Hepatic stellate cell (primary cell): ENCODE results near the gene MAZ.

ENCODE experiments used
- DNase-seq: peaks from one replicate; pipeline ENCODE4 v3.0.0; 2011; ENCODE audit warnings: low spot score

MAZ gene

GRCh38 chr16:29857133-29857760 is 50.9 kb downstream of the MAZ start:
- DNase-seq, result no peak

DNA sequence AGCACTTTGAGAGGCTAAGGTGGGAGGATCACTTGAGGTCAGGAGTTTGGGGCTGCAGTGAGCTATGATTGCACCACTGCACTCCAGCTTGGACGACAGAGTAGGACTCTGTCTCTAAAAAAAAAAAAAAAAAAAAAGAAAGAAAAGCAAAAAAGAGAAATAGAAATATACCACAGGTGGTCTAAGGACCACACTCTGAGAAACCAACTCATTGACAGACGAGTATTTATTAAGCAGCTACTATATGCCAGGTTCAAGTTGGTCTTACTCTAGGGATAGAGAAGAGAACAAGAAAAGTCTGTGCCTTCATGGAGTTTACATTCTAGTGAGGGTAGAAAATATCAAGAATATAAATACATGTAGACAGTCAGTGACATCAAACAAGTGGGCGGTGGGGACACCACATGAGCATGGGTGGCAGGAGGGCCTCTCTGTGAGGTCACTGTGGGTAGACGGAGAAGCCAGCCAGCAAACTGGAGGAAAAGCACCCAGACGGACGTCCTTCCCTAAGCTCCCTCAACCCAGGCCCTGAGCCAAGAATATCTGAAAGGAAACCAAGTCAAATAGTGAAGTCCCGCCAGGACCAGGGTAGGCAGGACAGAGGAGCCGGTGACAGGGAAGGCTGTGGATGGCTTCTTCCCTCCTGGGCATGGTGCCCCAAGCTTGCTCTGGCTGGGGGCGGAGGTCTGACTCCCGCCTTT is 52.0 kb downstream of the MAZ start:
- no peak for DNase-seq

DNA sequence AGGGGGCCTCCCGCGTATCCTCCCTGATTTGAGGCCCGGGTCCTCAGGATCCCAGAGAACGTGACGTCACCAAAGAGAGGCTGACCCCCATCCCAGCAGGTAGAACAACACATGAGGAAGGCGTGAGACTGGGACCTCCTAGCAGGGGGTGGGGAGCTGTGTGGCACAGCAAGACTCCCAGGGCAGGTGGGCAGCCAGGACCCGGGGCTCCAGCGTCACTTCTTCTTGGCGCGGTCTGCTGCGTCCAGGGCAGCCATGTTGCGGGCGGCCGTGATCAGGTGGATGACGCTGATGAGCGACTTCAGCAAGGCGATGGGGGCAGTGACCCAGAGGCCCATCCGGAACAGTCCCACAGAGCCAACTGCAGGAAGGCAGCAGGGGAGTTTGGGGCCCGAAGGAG is 52.6 kb downstream of the MAZ start:
- no peak for DNase-seq

DNA sequence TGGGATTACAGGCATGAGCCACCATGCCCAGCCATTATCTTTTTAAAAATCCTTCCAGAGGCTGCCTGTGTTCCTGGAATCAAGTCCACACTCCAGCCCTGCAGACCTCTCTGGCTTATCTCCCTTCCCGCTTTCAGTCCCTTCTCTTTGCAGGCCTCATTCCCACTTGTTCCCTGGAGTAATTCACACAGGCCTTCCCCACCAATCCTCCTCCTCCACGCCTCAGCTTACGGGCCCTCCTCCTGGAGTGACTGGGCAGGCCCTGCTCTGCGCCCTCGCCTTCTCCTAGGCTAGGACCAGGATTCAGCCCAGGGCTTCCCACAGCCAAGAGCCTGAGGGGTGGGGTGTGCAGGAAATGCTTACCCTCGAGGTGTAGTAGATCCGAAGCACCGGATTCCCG is 53.9 kb downstream of the MAZ start:
- DNase-seq, result no peak
